Stimulated activated CD4-positive, alpha-beta T cell treated with anti-CD3 and anti-CD28 coated beads, TNF-alpha, amount 100 ng/mL, for 48 hours (primary cell): ENCODE data around the gene SNRPE.
A peak's percentile ranks its signal among the peaks of the same experiment; 100 is the strongest.
"Not testable (repeated sequence)": the region's sequence is repeated elsewhere in the genome, so short reads cannot be mapped to it uniquely, and the experiment has no call there.

Experiments
- DNase-seq, 3 donors: peaks; one replicate each; pipeline ENCODE4 v3.0.0-alpha.2; 2020; ENCODE audit warnings: low read depth in 3 of 3

SNRPE gene

DNA sequence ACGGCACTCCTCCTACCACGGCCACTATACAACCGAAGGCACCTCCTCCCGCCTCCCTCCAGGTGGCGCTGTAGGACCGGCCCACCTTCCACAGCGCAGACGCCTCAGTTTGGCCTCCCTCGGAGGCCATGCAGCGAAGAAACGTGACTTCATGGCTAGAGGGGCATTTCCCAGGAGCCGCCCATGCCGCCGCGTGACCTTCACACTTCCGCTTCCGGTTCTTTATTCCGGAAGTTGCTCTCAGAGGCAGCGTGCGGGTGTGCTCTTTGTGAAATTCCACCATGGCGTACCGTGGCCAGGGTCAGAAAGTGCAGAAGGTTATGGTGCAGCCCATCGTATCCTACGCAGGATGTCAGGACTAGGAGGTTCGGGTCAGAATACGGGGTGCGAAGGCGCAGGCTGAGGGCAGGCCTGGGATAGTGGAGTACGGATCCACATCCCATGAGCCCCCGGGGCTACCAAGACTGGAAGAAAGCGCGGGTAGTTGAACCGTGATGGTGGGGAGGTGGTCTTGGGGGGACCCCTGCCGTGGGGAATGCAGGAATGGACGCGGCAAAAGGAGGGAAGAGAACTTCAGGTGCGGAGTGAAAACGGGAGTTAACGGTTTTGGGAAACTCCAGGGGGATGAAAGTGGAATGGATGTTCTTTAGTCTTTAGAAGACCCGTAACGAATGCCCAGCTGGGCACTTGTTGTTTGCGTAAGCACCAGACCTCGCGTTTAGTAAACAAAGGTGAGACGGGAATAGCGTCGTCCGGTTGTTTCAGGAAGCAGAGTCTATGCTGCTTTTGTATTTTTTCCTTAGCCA, at the start of gene SNRPE:
Gene SNRPE (plus strand): TSS at position 221 of the 806 bp plus-strand sequence. CDS start 61 bp downstream, at position 282.
- peak; percentile 92 to 93 (median 93) for DNase-seq

DNA sequence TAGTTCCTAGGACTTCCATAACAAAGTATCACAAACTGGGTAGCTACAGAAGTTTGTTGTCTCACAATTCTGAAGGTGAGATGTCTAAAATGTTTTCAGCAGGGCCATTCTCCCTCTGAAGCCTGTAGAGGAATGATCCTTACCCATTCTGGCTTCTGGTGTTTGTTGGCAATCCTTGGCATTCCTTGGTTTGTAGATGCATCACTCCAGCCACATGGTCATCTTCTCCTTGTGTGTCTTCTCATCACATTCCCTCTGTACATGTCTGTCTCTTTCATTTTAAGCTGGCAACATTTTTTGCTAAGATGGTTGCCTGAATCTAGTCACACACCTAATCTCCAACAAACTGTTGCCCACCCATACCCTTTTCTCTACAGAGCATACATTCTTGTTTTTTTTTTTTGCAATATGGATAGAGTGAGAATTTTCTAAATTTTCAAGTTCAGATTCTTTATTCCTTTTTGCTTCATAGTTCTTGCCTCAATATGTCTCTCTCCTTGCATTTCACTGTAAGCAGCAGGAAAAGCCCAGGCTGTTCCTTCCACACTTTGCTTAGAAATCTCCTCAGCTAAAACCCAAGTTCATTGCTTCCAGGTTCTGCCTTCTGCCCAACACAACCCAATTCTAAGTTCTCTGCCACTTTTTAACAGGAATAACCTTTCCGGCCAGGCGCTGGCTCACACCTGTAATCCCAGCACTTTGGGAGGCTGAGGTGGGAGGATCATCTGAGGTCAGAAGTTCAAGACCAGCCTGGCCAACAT, 47.6 kb upstream of the SNRPE start:
- DNase-seq, result no peak

DNA sequence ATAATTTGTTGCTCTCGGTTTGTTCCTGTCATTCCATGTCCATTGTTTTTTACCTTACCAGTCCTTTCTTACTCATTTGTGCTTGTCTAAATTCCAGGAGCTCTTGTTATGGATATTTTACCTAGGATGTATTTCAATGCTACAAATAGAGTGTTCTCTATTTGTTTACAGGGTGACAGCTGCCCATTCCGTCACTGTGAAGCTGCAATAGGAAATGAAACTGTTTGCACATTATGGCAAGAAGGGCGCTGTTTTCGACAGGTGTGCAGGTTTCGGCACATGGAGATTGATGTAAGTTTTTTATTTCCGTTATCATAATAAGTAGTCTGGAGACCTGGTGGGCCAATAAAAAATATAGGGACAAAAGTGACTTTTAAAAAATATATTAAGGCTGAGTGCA, 43.0 kb upstream of the SNRPE start:
- no peak for DNase-seq

DNA sequence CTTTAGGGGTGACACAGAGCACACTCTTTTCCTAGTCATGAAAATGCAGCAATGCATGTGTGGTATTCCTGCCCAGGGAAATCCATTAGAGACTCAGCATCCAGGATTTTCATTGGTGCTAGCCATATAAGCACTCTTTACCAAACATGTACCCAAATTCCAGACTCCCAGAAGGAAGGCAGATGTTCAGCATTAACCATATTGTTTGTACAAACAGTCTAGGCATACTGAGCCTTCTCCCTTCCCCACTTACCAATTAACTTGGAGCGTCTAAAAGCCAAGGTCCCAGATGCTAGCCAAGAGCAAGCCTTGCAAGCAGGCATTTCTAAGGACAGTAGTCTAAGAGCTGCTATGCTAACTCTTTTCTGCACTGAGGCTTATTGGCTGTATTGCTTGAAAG, 38.1 kb upstream of the SNRPE start:
- DNase-seq, result no peak

DNA sequence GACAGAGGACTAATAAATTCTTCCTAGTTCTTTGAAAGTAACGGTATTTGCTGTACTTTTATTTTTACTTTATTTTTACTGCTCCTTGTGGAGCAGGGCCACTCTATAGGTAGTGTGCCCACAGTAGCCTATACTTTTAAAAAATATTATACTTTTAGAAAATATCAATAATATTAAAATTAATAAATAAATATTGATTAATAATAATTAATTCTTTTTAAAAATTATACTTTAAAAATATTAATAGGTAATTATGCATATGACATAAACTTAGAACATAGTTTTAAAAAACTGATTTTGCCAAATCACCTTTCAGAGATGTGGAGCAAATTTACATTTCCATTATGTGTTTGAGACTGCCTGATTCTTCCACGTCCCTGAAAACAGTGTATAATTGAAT, 35.2 kb upstream of the SNRPE start:
- DNase-seq, result no peak

DNA sequence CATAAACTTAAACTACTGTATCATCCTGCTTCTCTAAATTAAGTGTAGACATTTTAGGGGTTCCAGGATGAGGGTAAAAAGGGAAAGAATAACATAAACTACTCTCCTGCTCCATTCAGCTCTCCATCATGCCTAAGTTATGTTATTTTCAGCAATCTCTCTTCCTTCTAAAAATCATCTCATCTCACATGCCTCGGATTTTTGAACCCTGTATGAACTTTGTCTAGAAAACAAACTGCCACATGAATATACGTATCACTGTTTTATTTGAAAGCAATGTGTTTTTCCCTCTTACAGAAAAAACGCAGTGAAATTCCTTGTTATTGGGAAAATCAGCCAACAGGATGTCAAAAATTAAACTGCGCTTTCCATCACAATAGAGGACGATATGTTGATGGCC, 33.4 kb upstream of the SNRPE start:
- DNase-seq, result no peak

DNA sequence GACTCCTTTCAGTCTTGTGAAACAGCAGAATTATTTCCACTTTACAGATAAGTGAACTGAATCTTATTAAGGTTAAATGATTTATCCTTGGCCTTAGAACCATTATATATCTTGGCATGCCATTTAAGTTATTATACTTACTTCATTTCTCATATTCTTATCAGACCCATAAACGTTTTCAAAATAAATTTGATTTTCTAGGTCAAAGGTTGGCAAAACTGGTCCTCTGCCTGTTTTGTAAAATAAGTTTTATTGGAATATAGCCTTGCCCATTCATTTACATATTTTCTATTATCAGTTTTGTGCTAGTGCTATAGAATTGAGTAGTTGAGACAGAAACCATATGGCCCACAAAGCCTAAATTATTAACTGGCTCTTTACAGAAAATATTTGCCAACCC, 32.9 kb upstream of the SNRPE start:
- no peak for DNase-seq

DNA sequence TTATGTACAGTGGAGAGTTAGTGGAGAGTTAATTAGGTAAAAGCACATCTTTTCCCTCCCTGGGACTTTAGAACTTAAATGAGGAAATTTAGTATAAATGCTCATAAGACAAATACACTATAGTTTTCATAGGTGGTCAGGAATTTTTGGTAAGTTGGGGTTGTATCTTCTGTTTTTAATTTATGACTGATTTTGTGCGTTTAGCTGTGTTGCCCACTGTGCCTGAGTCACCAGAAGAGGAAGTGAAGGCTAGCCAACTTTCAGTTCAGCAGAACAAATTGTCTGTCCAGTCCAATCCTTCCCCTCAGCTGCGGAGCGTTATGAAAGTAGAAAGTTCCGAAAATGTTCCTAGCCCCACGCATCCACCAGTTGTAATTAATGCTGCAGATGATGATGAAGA, 32.2 kb upstream of the SNRPE start:
- DNase-seq, result not testable (repeated sequence)

DNA sequence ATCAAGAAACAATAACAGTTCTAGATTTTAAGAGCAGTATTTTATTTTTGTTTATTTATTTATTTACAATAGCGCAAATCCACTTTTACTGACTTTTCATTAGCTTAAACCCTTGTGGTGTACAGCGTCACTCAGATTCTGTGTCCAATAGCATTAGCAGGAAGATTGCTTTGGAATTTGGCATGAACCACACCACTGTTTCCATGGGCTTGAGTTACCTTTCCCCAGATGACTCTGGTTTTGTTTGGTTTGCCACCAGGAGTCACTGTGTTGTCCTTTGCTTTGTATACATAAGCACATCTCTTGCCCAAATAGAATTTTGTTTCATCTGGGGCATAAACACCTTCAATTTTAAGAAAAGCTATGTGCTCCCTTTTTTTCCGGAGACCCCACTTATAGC, 25.9 kb upstream of the SNRPE start:
- no peak for DNase-seq

DNA sequence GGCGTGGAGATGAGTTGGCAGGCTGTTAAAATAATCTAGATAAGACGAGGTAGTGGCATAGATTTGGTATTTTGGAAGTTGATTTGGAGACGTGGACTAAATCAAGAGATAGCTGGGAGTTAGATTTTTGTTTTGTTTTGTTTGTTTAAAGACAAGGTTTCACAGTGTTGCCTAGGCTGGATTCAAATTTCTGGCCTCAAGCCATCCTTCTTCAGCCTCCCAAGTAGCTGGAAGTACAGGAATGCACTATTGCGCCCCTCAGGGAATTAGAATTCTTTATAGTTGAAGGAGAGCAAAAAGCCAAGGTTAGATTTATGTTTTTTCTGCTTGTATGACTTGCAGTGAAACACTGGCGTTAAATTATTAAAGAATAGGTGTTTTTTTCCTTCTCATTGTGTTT, 22.3 kb upstream of the SNRPE start:
- no peak for DNase-seq

DNA sequence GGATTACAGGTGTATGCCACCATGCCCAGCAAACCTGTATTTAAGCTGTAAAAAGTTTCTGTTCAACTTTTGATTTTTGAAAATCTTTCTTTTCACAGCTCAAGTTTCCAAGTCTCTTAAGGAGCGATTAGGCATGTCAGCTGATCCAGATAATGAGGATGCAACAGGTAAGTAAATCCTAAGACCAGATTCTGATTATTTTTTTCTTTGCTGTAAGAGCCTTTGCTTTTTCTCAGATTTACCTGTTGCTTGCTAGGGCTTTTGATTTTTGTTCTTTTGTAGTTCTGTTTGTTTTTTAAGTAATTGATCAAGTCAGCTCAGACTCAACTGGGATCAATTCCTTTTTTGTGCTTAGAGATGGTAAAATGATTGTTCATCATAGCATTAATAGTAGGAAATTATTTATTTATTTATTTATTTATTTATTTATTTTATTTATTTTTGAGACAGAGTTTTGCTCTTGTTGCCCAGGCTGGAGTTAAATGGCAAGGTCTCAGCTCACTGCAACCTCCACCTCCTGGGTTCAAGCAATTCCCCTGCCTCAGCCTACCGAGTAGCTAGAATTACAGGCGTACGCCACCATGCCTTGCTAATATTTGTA, 21.1 kb upstream of the SNRPE start:
- DNase-seq, result no peak

DNA sequence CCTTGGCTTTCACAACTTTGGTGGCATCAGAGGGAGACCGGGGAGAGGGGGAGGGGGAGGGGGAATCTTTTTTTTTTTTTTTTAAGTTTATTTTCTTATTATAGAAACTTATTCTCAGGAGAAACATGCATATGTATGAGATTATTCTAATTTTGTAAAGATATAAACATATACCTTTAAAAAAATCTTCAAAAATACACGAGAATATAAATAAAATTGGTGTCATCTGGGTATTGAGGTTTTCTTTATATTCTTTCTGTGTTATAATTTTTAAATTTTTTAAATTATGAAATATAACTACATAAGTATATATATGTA, 18.9 kb upstream of the SNRPE start:
- no peak for DNase-seq

DNA sequence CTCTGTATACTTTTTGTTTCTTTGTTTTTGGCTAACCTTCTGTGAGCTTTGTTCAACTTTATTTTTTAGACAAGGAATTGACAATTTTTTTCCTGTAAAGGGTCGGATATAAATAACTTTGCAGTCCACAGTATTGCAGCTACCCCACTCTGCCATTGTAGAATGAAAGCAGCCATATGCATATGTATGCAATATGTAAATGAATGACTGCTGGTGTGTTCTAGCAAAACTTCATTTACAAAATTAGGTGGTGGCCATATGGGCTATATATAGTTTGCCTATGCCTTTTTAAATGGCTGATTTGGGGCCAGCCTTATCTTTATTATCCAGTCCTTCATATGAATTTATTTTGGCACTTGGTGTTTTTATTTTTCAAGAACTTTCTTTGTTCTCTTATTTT, 18.0 kb upstream of the SNRPE start:
- DNase-seq, result no peak

DNA sequence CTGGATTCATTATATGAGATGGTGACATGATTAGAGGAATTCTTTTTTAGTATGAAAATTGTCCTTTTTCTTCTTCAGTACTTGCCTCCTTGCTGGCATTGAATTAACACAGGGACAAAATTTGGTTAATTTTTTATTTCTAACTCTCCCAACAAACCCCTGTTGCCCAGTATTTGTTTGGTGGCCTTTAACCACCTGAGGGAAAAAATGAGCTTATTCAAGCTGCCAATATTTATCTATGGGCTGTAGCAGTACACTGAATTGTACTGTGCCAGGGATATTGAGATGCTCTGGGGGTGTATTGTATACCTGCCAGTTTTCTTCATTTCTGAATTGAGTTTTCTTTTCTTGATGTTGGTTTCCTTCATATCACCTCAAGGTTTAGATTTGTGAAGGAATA, 8.3 kb upstream of the SNRPE start:
- DNase-seq, result not testable (repeated sequence)

DNA sequence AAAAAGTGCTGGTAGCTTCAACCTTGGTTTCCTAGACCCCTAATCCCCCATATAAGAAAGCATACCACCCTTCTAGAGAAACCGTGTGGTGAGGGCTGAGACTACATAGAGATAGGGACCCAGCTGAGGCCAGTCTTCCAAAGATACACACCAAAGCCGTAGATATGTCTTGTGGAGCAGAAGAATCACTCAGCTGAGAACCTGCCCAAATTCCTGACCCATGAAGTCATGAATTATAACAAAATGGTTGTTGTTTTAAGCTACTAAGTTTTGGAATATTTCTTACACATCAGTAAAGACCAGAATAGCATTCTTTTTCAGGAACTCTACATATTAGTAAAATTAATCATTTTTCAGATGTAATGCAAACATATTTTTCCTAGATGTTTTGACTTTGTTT, 3.3 kb upstream of the SNRPE start:
- no peak for DNase-seq

DNA sequence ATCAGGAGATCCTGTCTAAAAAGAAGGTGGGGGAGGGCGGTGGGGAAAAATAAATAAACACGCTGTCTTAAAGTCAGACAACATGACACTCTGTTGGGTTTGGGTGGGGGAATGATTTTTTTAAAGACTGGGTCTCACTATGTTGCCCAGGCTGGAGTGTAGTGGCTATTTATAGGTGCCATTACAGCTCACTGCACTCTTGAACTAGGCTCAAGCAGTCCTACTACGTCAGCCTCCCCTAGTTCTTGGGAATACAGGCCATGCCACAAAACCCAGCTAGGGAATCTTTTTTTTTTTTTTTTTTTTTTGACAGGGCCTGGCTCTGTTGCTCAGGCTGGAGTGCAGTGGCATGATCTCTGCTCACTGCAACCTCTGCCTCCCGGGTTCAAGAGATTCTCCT, 2.4 kb upstream of the SNRPE start:
- no peak for DNase-seq

DNA sequence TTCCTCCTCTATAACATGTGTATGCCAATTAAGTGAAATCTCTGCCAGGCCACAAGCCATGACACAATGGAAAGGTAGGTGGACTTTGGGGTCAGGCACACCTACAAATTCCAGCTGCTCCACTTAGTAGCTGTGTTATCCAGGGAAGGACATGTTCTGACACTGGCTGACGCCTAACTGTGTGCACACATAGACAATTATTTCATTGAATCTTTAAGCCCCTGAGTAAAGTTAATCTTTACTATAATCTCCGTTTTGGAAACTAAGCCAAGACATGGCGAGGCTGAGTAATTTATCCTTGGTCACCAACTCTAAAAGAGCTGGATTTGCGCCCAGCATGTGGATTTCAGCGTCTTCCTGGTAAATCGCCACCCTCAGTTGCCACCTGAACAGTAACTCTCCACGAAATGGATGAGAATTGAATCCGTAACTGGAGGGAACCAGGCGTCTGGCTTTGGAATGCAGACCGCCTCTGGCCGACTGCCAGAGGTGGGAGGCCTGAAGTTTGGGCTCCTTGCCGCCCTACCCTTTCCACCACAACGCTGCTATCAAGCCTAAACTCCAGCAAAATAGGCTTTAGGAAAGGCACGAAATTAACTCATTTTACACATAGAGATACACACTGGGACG, 888 bp upstream of the SNRPE start:
- no peak for DNase-seq

DNA sequence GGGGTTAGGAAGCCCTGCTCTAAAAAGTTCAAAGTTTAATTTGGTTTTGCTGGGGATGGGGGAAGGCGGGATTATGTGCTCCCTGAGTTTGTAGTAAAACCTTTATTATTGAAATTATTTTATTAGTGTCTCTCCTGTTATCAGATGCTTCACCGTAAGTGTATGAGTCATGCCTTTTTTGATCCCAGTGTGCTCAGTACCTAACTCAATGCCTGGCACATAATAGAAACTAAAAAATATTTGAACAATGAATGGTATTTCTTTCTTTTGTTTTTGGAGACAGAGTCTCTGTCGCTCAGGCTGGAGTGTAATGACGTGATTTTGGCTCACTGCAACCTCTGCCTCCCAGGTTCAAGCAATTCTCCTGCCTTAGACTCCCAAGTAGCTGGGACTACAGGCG, 6.4 kb downstream of the SNRPE start:
- DNase-seq, result no peak

DNA sequence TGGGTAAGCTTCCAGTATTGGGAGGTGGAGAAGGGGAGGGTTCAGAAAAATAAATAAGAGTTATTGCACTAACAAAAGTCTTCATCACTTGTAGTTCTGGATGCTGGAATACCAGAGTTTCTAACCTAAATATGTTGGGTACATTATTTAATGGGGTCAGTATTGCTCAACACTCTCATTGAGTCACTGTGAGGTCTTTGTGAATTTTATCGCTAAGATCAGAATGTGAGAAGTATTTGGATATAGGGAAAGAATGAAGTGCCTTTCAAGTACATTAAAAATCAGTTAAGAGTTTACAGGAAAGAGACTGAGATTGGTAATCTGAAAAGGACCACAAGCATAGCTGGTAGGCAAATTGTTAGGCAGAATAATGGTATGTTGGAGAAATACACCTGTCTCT, 8.8 kb downstream of the SNRPE start:
- DNase-seq, result no peak

DNA sequence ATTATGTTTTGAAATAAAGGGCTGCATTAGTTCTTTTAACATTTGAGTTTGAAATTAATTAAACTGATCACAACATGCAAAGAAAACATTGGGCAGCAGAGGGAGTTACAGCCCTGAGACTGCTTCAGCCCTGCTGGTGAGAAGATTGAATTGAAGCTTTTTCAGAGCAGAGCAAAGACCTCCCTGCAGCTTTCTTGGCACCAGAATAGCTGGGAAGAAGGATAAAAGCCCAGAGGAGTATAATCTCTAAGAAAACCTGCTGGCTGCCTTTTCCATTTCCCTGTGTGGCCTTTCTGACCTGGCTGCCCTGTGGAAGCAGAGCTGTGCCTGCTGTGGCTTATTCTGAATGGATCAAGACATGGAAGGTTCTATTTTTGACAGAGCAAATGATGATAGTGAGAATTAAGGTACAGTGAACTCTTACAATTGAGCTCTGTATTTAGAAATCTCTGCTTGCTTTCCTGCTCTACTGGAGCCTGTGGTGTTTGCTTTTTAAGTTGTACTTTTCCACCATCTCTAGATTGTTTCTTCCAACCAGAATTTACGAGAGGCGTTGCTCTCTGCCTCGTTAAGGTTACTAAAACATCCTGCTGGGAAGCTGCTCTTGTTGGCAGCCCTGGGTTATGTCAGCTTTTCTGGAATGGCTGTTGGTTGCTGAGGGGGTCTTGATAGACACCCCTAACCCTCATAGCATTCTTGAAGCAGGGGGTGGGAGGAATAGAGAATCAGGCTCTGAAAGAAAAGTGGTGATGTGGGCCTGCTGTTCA, 9.9 kb downstream of the SNRPE start:
- no peak for DNase-seq

DNA sequence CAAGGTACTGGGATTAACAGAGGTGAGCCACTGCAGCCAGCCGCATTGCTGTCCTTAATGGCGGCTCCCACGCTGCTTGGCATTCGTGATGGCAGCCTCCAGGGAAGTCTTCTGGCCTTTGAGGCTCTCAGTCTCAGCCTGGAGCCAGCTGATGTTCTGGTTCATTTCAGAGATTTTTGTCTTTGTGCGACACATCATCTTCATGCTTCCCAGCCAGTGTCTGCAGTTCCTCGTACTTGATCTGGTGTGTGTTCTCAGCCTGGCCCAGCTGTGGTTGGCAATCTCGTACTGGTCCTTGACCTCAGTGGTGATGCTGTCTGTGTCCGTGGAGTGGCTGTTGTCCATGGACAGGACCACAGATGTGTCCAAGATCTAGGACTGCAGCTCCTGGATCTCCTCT, 11.7 kb downstream of the SNRPE start:
- DNase-seq, result no peak

DNA sequence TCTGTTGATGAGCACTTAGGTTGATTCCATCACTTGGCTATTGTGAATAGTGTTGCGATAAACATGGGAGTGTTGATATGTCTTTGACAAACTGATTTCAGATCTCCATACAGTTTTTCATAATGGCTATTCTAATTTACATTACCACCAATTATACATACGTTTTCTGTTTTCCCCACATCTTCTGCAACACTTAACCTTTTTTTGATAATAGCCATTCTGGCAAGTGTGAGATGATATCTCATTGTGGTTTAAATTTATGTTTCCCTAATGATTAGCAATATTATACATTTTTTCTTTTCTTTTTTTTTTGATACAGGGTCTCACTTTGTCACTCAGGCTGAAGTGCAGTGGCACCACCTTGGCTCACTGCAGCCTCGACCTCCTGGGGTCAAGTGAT, 17.0 kb downstream of the SNRPE start:
- no peak for DNase-seq
